Stimulated activated CD4-positive, alpha-beta T cell treated with anti-CD3 and anti-CD28 coated beads, TNF-alpha, amount 100 ng/mL, for 4 hours (primary cell): ENCODE results near the gene NEU3.

ENCODE experiments used
- DNase-seq, 3 experiments: peaks; one replicate each; pipeline ENCODE4 v3.0.0-alpha.2; 2020; ENCODE audit warnings: low read depth in 3 of 3

The NEU3 gene

GRCh38 chr11:75063741-75064314, 75.1 kb downstream of the NEU3 start:
- no peak for DNase-seq

- DNase-seq: no peak
Observed at GRCh38 chr11:75066061-75066460, 77.3 kb downstream of the NEU3 start.
